Body of pancreas (tissue), 4 donors: Measurements from ENCODE around the gene ZCCHC4.

Experiments
- CTCF ChIP-seq, 7 experiments: fragments of 450-650 bp in 4 of 7; fragments of 200-600 bp in 3 of 7; sonication (generic) in 3 of 7; IDR thresholded peaks; one replicate each; pipeline ENCODE4 v1.5.1; 2016 to 2019; ENCODE audit warnings: antibody characterized with exemption in 7 of 7
- POLR2A ChIP-seq, 3 donors: fragments of 450-650 bp; IDR thresholded peaks; one replicate each; pipeline ENCODE4 v1.6.1; 2016; ENCODE audit warnings: antibody characterized with exemption in 3 of 3, mild to moderate bottlenecking in 2 of 3

GRCh38 chr4:25397305-25397704 is 84.7 kb downstream of the ZCCHC4 start:
- TF ChIP-seq CTCF (IDR thresholded peaks at IDR 0.05) (no peak), POLR2A (IDR thresholded peaks at IDR 0.05) (no peak)
